Gastroesophageal sphincter (tissue), 4 donors: ENCODE data around the gene CEP104. TPM values are rescaled to one million over a fixed set of nuclear protein-coding genes. Genes with fewer than 3 reads are reported as not detected.

ENCODE experiments used
- ATAC-seq: fragments of 150-250 bp; one replicate; pipeline ENCODE4 v1.9.1; 2016; ENCODE audit warnings: mild to moderate bottlenecking, moderate library complexity
- H3K27ac ChIP-seq, 4 donors: fragments of 200-600 bp; sonication (generic) in 3 of 4; 1 replicate in 3 of 4; 2 replicates in 1 of 4; pipeline ENCODE4 v1.5.1; 2016 to 2019
- H3K27me3 ChIP-seq: fragments of 200-600 bp; sonication (generic); one replicate; pipeline ENCODE4 v1.5.1; 2019
- H3K36me3 ChIP-seq, 2 donors: fragments of 200-600 bp; sonication (generic); one replicate each; pipeline ENCODE4 v1.5.1; 2019; ENCODE audit warnings: control low read depth in 1 of 2
- H3K4me1 ChIP-seq, 3 donors: fragments of 200-600 bp; sonication (generic); 1 replicate in 2 of 3; 2 replicates in 1 of 3; pipeline ENCODE4 v1.5.1; 2016 to 2019; ENCODE audit warnings: control low read depth in 2 of 3
- H3K4me3 ChIP-seq, 2 donors: fragments of 200-600 bp; sonication (generic); one replicate each; pipeline ENCODE4 v1.5.1; 2019; ENCODE audit warnings: mild to moderate bottlenecking in 1 of 2, moderate library complexity in 1 of 2
- H3K9me3 ChIP-seq, 3 donors: fragments of 200-600 bp; sonication (generic); one replicate each; pipeline ENCODE4 v1.5.1; 2017 to 2019; ENCODE audit warnings: control low read depth in 2 of 3
- CTCF ChIP-seq, 4 experiments: fragments of 200-600 bp in 2 of 4; fragments of 450-650 bp in 2 of 4; sonication (generic) in 1 of 4; IDR thresholded peaks; one replicate each; pipeline ENCODE4 v1.5.1; 2017 to 2019; ENCODE audit warnings: antibody characterized with exemption in 4 of 4, mild to moderate bottlenecking in 2 of 4, moderate library complexity in 2 of 4
- EP300 ChIP-seq: sonication (generic); formaldehyde crosslinking; IDR thresholded peaks from one replicate; pipeline ENCODE4 v1.6.1; 2017; ENCODE audit warnings: antibody characterized with exemption, mild to moderate bottlenecking
- POLR2A ChIP-seq, 2 donors: fragments of 450-650 bp; IDR thresholded peaks; one replicate each; pipeline ENCODE4 v1.6.1; 2017; ENCODE audit warnings: antibody characterized with exemption in 2 of 2, mild to moderate bottlenecking in 2 of 2, moderate library complexity in 1 of 2
- POLR2AphosphoS5 ChIP-seq: sonication (generic); formaldehyde crosslinking; IDR thresholded peaks from one replicate; pipeline ENCODE4 v1.6.1; 2017; ENCODE audit warnings: antibody characterized with exemption
- WGBS, 2 donors: methylation state at CpG; one replicate each; pipeline ENCODE4 v1.1.5; 2018; ENCODE audit warnings: low coverage in 1 of 2; 5-methylcytosine and 5-hydroxymethylcytosine counted together
- total RNA-seq, 4 donors: library from RNA; depleted of rRNA; stranded (reverse); fragments of >200 nt; gene quantifications; one replicate each; pipeline ENCODE4 v1.1.0, GENCODE V29; 2016

CEP104 gene
- total RNA-seq, 4 donors from 2014 or later: 29.3 to 78.2 (median 41.8) TPM

- H3K4me1 ChIP-seq: peaks cover 0 to 57% (median 11%) of the 10 kb centered on the region in 3 donors
- no peak for TF ChIP-seq CTCF (IDR thresholded peaks at IDR 0.05)
- TF ChIP-seq EP300: no peak
- no peak for TF ChIP-seq POLR2AphosphoS5
- no peak for TF ChIP-seq POLR2A (IDR thresholded peaks at IDR 0.05)
- H3K27ac ChIP-seq: peak within 1 kb of the TSS; percentile 16 to 90 (median 86)
- WGBS, 2 donors: 39% methylated on average over 4 of the region's 55 CpGs; no CpG with 5 or more reads in 1 of the 2 donors
- H3K4me3 ChIP-seq: peak within 1 kb of the TSS; percentile 39 to 78
- no peaks in the 10 kb centered on the region for H3K27me3 ChIP-seq
- ATAC-seq: peak; percentile 9
- peaks cover 0 to 2% of the 10 kb centered on the region in 2 donors for H3K36me3 ChIP-seq
- no peaks in the 10 kb centered on the region for H3K9me3 ChIP-seq
Measured at GRCh38 chr1:3772715-3773571, 84.1 kb downstream of the CEP104 start, which contains the start of gene SMIM1. Gene SMIM1 (plus strand): TSS chr1:3772749. CDS start chr1:3775374, 2,625 bp downstream.

GRCh38 chr1:3772027-3772714 is 84.8 kb downstream of the CEP104 start:
- no peak for TF ChIP-seq CTCF (IDR thresholded peaks at IDR 0.05)
- no peak for TF ChIP-seq POLR2A (IDR thresholded peaks at IDR 0.05)
- TF ChIP-seq POLR2AphosphoS5: no peak
- no peak for TF ChIP-seq EP300
- H3K36me3 ChIP-seq: no peaks in the 10 kb centered on the region
- peaks cover 0 to 57% (median 11%) of the 10 kb centered on the region in 3 donors for H3K4me1 ChIP-seq
- H3K4me3 ChIP-seq: peak overlapping the region; percentile 39 to 78
- H3K27ac ChIP-seq: peak overlapping the region in 3 of 4 donors; percentile 85 to 90 (median 86)
- no peaks in the 10 kb centered on the region for H3K9me3 ChIP-seq
- H3K27me3 ChIP-seq: peaks cover 4% of the 10 kb centered on the region
- no CpG with 5 or more reads among the region's 61 CpGs for WGBS, 2 donors
- ATAC-seq: peak; percentile 89

DNA sequence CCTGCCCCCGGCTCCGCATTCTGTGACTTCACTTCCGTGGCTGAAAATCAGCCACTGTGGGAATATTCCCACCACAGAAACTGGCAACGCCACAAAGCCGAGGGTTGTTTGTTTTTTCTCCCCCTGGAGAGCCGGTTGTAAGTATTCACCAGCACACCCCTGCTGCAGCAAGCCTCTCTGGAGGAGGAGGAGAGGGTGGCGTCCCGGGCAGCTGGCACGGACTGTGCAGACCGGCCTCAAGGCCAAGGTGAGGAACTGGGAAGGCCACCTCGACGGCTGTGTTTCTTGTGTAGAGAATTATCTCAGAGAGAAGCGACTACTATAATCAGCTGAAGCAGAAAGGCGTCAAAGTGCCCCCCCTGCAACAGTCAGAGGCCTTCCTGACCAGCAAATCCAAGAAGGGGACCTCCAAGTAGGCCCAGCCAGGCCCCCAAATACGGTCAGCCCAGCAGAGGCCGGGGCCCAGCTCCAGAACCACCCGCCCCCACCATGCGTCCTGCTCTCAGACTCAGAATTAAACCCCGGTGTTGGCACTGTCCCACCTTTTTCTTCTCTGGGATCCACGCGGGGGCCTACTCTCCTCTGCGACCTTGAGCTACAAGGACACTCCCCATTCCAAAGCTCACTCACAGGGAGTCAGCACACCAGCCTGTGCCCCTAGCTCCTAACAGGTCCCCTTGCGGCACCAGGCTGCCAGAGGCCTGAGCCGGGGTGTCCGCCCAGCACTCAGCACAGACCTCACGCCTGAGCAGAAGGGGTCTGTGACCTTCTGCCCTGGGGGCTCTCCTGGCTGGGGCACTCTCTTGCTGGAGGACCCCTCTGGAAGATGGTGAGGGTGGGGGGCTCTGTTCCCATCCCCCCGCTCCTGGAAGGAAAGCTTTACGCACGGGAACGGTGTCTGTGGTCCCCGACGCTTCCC is 85.6 kb downstream of the CEP104 start:
- 30% methylated on average over 6 to 10 of the region's 32 CpGs for WGBS, 2 donors
- ATAC-seq: no peak
- Histone ChIP-seq H3K27ac (peak overlapping the region in 3 of 4 donors; percentile 85 to 90 (median 86)), H3K9me3 (no peaks in the 10 kb centered on the region), H3K4me1 (peaks cover 0 to 56% (median 11%) of the 10 kb centered on the region in 3 donors), H3K36me3 (no peaks in the 10 kb centered on the region), H3K4me3 (peak overlapping the region; percentile 39 to 78), H3K27me3 (peaks cover 7% of the 10 kb centered on the region)
- no peak for TF ChIP-seq POLR2A (IDR thresholded peaks at IDR 0.05)
- no peak for TF ChIP-seq POLR2AphosphoS5
- TF ChIP-seq EP300: no peak
- TF ChIP-seq CTCF (IDR thresholded peaks at IDR 0.05): no peak

- no peaks in the 10 kb centered on the region for H3K9me3 ChIP-seq
- no peak overlapping the region for H3K27ac ChIP-seq
- H3K27me3 ChIP-seq: peaks cover 7% of the 10 kb centered on the region
- TF ChIP-seq CTCF (IDR thresholded peaks at IDR 0.05) (no peak), EP300 (no peak), POLR2A (IDR thresholded peaks at IDR 0.05) (no peak)
- peaks cover 0 to 44% (median 8%) of the 10 kb centered on the region in 3 donors for H3K4me1 ChIP-seq
- WGBS, 2 donors: 100% methylated on average over 3 of the region's 16 CpGs; no CpG with 5 or more reads in 1 of the 2 donors
- H3K4me3 ChIP-seq: no peak overlapping the region
- no peaks in the 10 kb centered on the region for H3K36me3 ChIP-seq
- ATAC-seq: no peak
Measured at GRCh38 chr1:3770047-3770765, 86.8 kb downstream of the CEP104 start.
